ENCODE data around the gene ADAMTS9. TPM values are rescaled to one million over a fixed set of nuclear protein-coding genes. Genes with fewer than 3 reads are reported as not detected.
"Not testable (repeated sequence)": the region's sequence is repeated elsewhere in the genome, so short reads cannot be mapped to it uniquely, and the experiment has no call there.

The ADAMTS9 gene
- total and polyA plus RNA-seq, 3 donors from 2014 or later: 5.1 to 8.1 (median 5.9) TPM

- H3K27ac ChIP-seq: no peak overlapping the region
- no peak overlapping the region for H3K4me3 ChIP-seq
- WGBS, 2 donors: 38 to 52% methylated on average over 6 of the region's 6 CpGs
- TF ChIP-seq CTCF (IDR thresholded peaks at IDR 0.05): no peak
- TF ChIP-seq POLR2A (IDR thresholded peaks at IDR 0.05): no peak
- no peaks in the 10 kb centered on the region for H3K9me3 ChIP-seq
- no peaks in the 10 kb centered on the region for H3K36me3 ChIP-seq (ENCODE audit: low read depth, missing control alignments)
- no peaks in the 10 kb centered on the region for H3K4me1 ChIP-seq
- DNase-seq: peak; percentile 78
- intact Hi-C loops (cut with DNase I; ENCODE audit: low total_unique reads): loop anchor here (10.0 kb wide), 1 partner anchor 46 kb away; no protein-coding TSS in a partner anchor
- no peaks in the 10 kb centered on the region for H3K27me3 ChIP-seq
These were observed 139.5 kb downstream of the ADAMTS9 start for GRCh38 chr3:64548200-64548889.

GRCh38 chr3:64546856-64547255 lies 140.9 kb downstream of the ADAMTS9 start:
- H3K27me3 ChIP-seq: no peaks in the 10 kb centered on the region
- H3K27ac ChIP-seq: no peak overlapping the region
- H3K4me3 ChIP-seq: no peak overlapping the region
- no peak for TF ChIP-seq CTCF (IDR thresholded peaks at IDR 0.05)
- no peak for TF ChIP-seq POLR2A (IDR thresholded peaks at IDR 0.05)
- intact Hi-C loops (cut with DNase I; ENCODE audit: low total_unique reads): loop anchor here (10.0 kb wide), 1 partner anchor 48 kb away; no protein-coding TSS in a partner anchor
- no peaks in the 10 kb centered on the region for H3K9me3 ChIP-seq
- no peaks in the 10 kb centered on the region for H3K36me3 ChIP-seq (ENCODE audit: low read depth, missing control alignments)
- WGBS, 2 donors: 85 to 88% methylated on average over 7 to 8 of the region's 8 CpGs
- no peak for DNase-seq
- H3K4me1 ChIP-seq: no peaks in the 10 kb centered on the region

GRCh38 chr3:64545239-64545638 lies 142.6 kb downstream of the ADAMTS9 start:
- not testable (repeated sequence) for H3K4me3 ChIP-seq; H3K9me3 ChIP-seq; H3K27ac ChIP-seq; H3K4me1 ChIP-seq; H3K27me3 ChIP-seq; H3K36me3 ChIP-seq (ENCODE audit: low read depth, missing control alignments); DNase-seq
- intact Hi-C loops (cut with DNase I; ENCODE audit: low total_unique reads): loop anchor here (10.0 kb wide), 1 partner anchor 50 kb away; no protein-coding TSS in a partner anchor
- WGBS, 2 donors: 93 to 100% methylated on average over 3 of the region's 3 CpGs

- Histone ChIP-seq H3K36me3 (ENCODE audit: low read depth, missing control alignments) (no peaks in the 10 kb centered on the region), H3K4me1 (peaks cover 3% of the 10 kb centered on the region), H3K27me3 (no peaks in the 10 kb centered on the region), H3K27ac (no peak overlapping the region), H3K9me3 (no peaks in the 10 kb centered on the region), H3K4me3 (no peak overlapping the region)
- no peak for DNase-seq
- TF ChIP-seq POLR2A (IDR thresholded peaks at IDR 0.05): no peak
- TF ChIP-seq CTCF (IDR thresholded peaks at IDR 0.05): no peak
- intact Hi-C loops (cut with DNase I; ENCODE audit: low total_unique reads): loop anchor here (10.0 kb wide), 1 partner anchor 53 kb away; no protein-coding TSS in a partner anchor
- 95 to 100% methylated on average over 4 of the region's 4 CpGs for WGBS, 2 donors
These were observed 146.0 kb downstream of the ADAMTS9 start for GRCh38 chr3:64541803-64542202.

GRCh38 chr3:64539451-64540196 lies 148.2 kb downstream of the ADAMTS9 start:
- Histone ChIP-seq H3K27me3 (no peaks in the 10 kb centered on the region), H3K9me3 (no peaks in the 10 kb centered on the region), H3K36me3 (ENCODE audit: low read depth, missing control alignments) (no peaks in the 10 kb centered on the region), H3K4me3 (no peak overlapping the region), H3K4me1 (peaks cover 3% of the 10 kb centered on the region), H3K27ac (no peak overlapping the region)
- peak; percentile 52 for DNase-seq
- TF ChIP-seq CTCF (IDR thresholded peaks at IDR 0.05): no peak
- no peak for TF ChIP-seq POLR2A (IDR thresholded peaks at IDR 0.05)
- intact Hi-C loops (cut with DNase I; ENCODE audit: low total_unique reads): loop anchor here (10.0 kb wide), 3 partner anchors 55 to 705 kb away; partner anchors contain the start of gene ADAMTS9
- 45 to 52% methylated on average over 10 of the region's 10 CpGs for WGBS, 2 donors

Measured in testis (tissue), 3 donors.